WTC11 (cell line): ENCODE results near the gene RAMP3.

ENCODE experiments used
- CTCF ChIP-seq: fragments of 200-600 bp; IDR thresholded peaks from 2 replicates; pipeline ENCODE4 v1.8.0; 2022; ENCODE audit warnings: antibody characterized with exemption
- MAX ChIP-seq: sonication (generic); formaldehyde crosslinking; IDR thresholded peaks from 2 replicates; pipeline ENCODE4 v1.8.0; 2022; ENCODE audit warnings: mild to moderate bottlenecking, missing genetic modification reagents
- PREB ChIP-seq: sonication (generic); formaldehyde crosslinking; IDR thresholded peaks from 2 replicates; pipeline ENCODE4 v1.8.1; 2022; ENCODE audit warnings: mild to moderate bottlenecking, missing genetic modification reagents, moderate library complexity, borderline replicate concordance
- ZNF671 ChIP-seq: fragments of 250-450 bp; sonication (Bioruptor Pico); IDR thresholded peaks from 2 replicates; pipeline ENCODE4 v1.8.0; 2021; ENCODE audit warnings: mild to moderate bottlenecking

GRCh38 chr7:45233249-45233775 is 75.7 kb downstream of the RAMP3 start:
- TF ChIP-seq ZNF671 (CRISPR knock-in tag) (no peak), MAX (no peak), CTCF (no peak), PREB (CRISPR knock-in tag) (no peak)
